LHCN-M2 (cell line): Measurements from ENCODE around the gene SLC30A5. TPM values are rescaled to one million over a fixed set of nuclear protein-coding genes. Genes with fewer than 3 reads are reported as not detected.
"Not testable (repeated sequence)": the region's sequence is repeated elsewhere in the genome, so short reads cannot be mapped to it uniquely, and the experiment has no call there.

Experiments
- DNase-seq: peaks from one replicate; pipeline ENCODE4 v3.0.0-alpha.2; 2012; ENCODE audit warnings: low read depth
- total RNA-seq: library from RNA; depleted of rRNA; stranded (reverse); fragments of >200 nt; gene quantifications from 2 replicates; pipeline ENCODE4 v1.2.3, GENCODE V29; 2014

The SLC30A5 gene
- total RNA-seq, 1 experiment from 2014 or later, result 42.9 TPM

- no peak for DNase-seq
These were observed 9.7 kb downstream of the SLC30A5 start for GRCh38 chr5:69103521-69103920.

- no peak for DNase-seq
These were observed 12.4 kb downstream of the SLC30A5 start for GRCh38 chr5:69105996-69106906.

- not testable (repeated sequence) for DNase-seq
These were observed 14.6 kb downstream of the SLC30A5 start for GRCh38 chr5:69108367-69108766.

- DNase-seq, result no peak
These were observed 20.0 kb downstream of the SLC30A5 start for GRCh38 chr5:69113851-69114250.

GRCh38 chr5:69115526-69115925 is 21.7 kb downstream of the SLC30A5 start:
- peak; percentile 5 for DNase-seq

- DNase-seq, result peak; percentile 71
These were observed 35.6 kb downstream of the SLC30A5 start for GRCh38 chr5:69129413-69129812.

GRCh38 chr5:69130241-69130640 is 36.4 kb downstream of the SLC30A5 start:
- no peak for DNase-seq

GRCh38 chr5:69131304-69131703 is 37.5 kb downstream of the SLC30A5 start:
- no peak for DNase-seq

GRCh38 chr5:69134126-69134525 is 40.3 kb downstream of the SLC30A5 start:
- no peak for DNase-seq

- DNase-seq, result no peak
These were observed 42.5 kb downstream of the SLC30A5 start for GRCh38 chr5:69136293-69136692.

- not testable (repeated sequence) for DNase-seq
These were observed 43.4 kb downstream of the SLC30A5 start for GRCh38 chr5:69137208-69137607.

GRCh38 chr5:69137807-69138206 is 44.0 kb downstream of the SLC30A5 start:
- DNase-seq, result no peak

GRCh38 chr5:69138766-69139165 is 45.0 kb downstream of the SLC30A5 start:
- DNase-seq, result no peak

- DNase-seq, result not testable (repeated sequence)
These were observed 46.4 kb downstream of the SLC30A5 start for GRCh38 chr5:69140239-69140638.

- no peak for DNase-seq
These were observed 47.0 kb downstream of the SLC30A5 start for GRCh38 chr5:69140827-69141226.

GRCh38 chr5:69148576-69148975 is 54.8 kb downstream of the SLC30A5 start:
- DNase-seq, result not testable (repeated sequence)

- DNase-seq, result no peak
These were observed 55.3 kb downstream of the SLC30A5 start for GRCh38 chr5:69148981-69149675.

GRCh38 chr5:69149676-69150010 is 55.8 kb downstream of the SLC30A5 start:
- DNase-seq, result no peak

- DNase-seq, result no peak
These were observed 58.9 kb downstream of the SLC30A5 start for GRCh38 chr5:69152731-69153130.

GRCh38 chr5:69156456-69156855 is 62.6 kb downstream of the SLC30A5 start:
- DNase-seq, result no peak

GRCh38 chr5:69158039-69158438 is 64.2 kb downstream of the SLC30A5 start:
- no peak for DNase-seq

- no peak for DNase-seq
These were observed 66.8 kb downstream of the SLC30A5 start for GRCh38 chr5:69160651-69161050.
